ENCODE results near the gene SCYGR7.

DNA sequence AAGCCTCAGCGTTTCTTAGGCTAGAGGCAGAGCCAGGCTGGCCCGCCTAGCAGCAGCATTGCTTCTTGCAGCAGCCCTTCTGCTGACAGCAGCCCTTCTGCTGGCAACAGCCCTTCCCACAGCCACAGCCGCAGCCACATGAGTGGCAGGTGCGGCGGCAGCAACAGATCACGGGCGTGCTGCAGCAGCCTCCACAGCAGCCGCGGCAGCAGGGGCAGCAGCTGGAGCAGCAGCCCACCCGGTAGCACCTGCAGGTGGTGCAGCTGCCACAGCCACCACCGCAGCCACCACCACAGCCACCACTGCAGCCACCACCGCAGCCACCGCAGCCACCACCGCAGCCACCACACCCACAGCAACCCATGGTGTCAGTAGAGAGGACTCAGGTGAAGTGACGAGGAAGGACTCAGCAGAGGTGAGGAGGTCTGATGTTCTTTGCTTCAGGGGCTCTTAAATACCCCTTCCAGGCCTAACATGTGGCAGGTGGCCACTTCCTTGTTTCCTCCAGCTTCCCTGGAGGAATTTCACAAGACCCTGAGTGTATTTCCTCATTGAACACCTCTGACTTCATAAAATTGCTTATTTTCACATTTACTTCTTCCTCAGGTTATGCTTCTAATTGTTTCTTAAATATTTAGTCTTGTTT lies 3.6 kb upstream of the SCYGR7 start, which contains the start of gene SCYGR6:
- TF ChIP-seq, protein P1, sequence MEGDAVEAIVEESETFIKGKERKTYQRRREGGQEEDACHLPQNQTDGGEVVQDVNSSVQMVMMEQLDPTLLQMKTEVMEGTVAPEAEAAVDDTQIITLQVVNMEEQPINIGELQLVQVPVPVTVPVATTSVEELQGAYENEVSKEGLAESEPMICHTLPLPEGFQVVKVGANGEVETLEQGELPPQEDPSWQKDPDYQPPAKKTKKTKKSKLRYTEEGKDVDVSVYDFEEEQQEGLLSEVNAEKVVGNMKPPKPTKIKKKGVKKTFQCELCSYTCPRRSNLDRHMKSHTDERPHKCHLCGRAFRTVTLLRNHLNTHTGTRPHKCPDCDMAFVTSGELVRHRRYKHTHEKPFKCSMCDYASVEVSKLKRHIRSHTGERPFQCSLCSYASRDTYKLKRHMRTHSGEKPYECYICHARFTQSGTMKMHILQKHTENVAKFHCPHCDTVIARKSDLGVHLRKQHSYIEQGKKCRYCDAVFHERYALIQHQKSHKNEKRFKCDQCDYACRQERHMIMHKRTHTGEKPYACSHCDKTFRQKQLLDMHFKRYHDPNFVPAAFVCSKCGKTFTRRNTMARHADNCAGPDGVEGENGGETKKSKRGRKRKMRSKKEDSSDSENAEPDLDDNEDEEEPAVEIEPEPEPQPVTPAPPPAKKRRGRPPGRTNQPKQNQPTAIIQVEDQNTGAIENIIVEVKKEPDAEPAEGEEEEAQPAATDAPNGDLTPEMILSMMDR (IDR thresholded peaks at IDR 0.05; ENCODE audit: borderline replicate concordance, extremely low read depth, low read length, poor library complexity, severe bottlenecking): no peak
- TF ChIP-seq EZH2 (IDR thresholded peaks at IDR 0.05; ENCODE audit: borderline replicate concordance, low read depth, low read length, severe bottlenecking): no peak

Measured in DND-41 (cell line).